ENCODE results near the gene RGS3.

DNA sequence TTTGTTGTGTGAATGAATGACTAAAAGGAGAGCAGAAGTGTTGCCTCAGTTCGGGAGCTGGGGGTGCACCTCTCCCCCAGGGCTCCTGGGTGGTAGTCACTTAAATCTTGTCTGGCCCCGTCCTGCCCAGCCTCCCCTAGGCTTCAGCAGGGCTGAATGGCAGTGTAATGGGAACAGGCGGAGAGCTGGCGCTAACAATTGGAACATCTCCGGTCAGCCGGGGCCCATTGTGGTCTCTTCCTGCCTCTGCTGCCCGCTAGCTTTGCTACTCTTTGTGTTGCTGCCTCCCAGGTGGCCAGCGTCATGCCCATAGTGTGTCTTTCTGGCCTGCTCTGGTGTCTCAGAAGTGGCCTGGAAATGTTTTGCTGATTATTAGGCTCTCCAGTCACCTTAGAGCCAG lies 62.3 kb downstream of the RGS3 start:
- no peak for TF ChIP-seq POLR2AphosphoS5 (IDR thresholded peaks at IDR 0.05)
- TF ChIP-seq POLR2A (IDR thresholded peaks at IDR 0.05), result no peak
